ENCODE measurements around the gene PRKG1. TPM values are rescaled to one million over a fixed set of nuclear protein-coding genes. Genes with fewer than 3 reads are reported as not detected.

Gene PRKG1
- total RNA-seq, 1 donor from 2014 or later: 0.17 TPM

GRCh38 chr10:51343391-51343790, 269.1 kb downstream of the PRKG1 start:
- no peak for DNase-seq (ENCODE audit: low read depth)
- no peak for TF ChIP-seq CTCF (conservative IDR thresholded peaks at IDR 0.05; ENCODE audit: low read depth, low read length)
- H3K4me3 ChIP-seq (ENCODE audit: low read depth, low read length): no peak overlapping the region

- no peak for DNase-seq (ENCODE audit: low read depth)
- TF ChIP-seq CTCF (conservative IDR thresholded peaks at IDR 0.05; ENCODE audit: low read depth, low read length): no peak
- H3K4me3 ChIP-seq (ENCODE audit: low read depth, low read length): no peak overlapping the region
These were observed 270.1 kb downstream of the PRKG1 start for GRCh38 chr10:51344371-51344770.

DNA sequence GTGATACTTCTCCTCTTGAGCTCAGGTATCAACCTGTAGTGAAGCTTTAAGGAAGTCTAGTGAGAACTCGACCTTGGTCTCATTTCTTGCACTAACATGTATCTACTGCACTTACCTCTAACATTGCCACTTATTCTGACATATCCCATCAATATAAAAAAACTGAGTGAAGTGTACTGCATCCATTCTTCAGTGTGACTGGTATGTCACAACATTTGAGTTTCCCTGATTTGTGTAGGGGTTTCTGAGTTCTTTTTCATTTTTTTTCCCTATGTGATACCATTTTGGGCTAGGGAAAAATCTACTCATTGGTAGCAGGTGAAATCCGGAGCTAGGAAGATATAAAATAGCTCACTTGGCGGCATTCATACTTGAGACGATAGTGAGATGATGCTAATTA, 274.3 kb downstream of the PRKG1 start:
- TF ChIP-seq CTCF (conservative IDR thresholded peaks at IDR 0.05; ENCODE audit: low read depth, low read length): no peak
- DNase-seq (ENCODE audit: low read depth): no peak
- H3K4me3 ChIP-seq (ENCODE audit: low read depth, low read length): no peak overlapping the region

DNA sequence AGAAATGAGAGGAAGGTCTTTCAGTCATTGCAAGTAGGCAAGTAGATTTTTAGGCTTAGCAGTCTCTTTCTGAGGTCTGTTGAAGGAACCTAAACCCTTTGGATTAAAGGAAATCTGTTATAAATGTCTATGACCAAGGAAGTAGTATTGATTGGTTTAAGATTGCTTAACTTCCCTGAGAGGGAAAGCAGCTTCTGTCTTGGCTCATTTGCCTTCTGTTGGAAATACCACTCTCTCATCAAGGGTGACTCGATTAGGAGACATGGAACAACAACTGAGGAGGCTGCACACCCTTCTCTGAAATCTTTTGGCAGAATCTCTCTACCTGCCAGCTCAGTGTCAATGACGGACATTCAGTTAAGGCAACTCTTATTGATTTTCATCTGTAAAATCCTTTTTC, 282.9 kb downstream of the PRKG1 start:
- no peak overlapping the region for H3K4me3 ChIP-seq (ENCODE audit: low read depth, low read length)
- TF ChIP-seq CTCF (conservative IDR thresholded peaks at IDR 0.05; ENCODE audit: low read depth, low read length): no peak
- DNase-seq (ENCODE audit: low read depth): no peak

GRCh38 chr10:51358227-51358626, 283.9 kb downstream of the PRKG1 start:
- no peak overlapping the region for H3K4me3 ChIP-seq (ENCODE audit: low read depth, low read length)
- no peak for TF ChIP-seq CTCF (conservative IDR thresholded peaks at IDR 0.05; ENCODE audit: low read depth, low read length)
- no peak for DNase-seq (ENCODE audit: low read depth)

DNA sequence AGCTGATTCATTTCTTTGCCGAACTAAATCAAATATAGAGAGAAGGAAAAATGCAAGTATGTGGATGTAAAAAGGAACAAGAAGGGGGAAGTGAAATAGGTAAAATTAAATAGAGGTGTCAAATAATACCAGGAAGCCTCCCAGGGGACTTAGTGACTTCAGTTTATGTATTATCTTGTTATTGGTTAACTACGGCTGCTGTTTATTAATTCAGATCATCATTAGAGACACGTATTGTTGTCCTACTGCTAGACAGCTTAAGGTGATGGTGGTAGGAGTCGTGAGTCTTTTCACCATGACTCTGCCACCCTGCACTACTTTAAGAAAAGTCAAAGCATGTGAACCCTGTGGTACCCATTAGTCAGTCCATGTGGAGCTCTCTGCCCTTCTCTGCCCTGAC, 289.1 kb downstream of the PRKG1 start:
- no peak for DNase-seq (ENCODE audit: low read depth)
- TF ChIP-seq CTCF (conservative IDR thresholded peaks at IDR 0.05; ENCODE audit: low read depth, low read length): no peak
- no peak overlapping the region for H3K4me3 ChIP-seq (ENCODE audit: low read depth, low read length)

GRCh38 chr10:51364674-51365073, 290.4 kb downstream of the PRKG1 start:
- TF ChIP-seq CTCF (conservative IDR thresholded peaks at IDR 0.05; ENCODE audit: low read depth, low read length): no peak

More at GRCh38 chr10:51364674-51365073, 290.4 kb downstream of the PRKG1 start:
- DNase-seq (ENCODE audit: low read depth): no peak
- H3K4me3 ChIP-seq (ENCODE audit: low read depth, low read length): no peak overlapping the region

All from epithelial cell of proximal tubule (primary cell).